ENCODE results near the gene JMJD7. TPM values are rescaled to one million over a fixed set of nuclear protein-coding genes. Genes with fewer than 3 reads are reported as not detected.

JMJD7 gene
- total RNA-seq, 4 donors from 2014 or later: 18.8 to 36.6 (median 28.3) TPM

DNA sequence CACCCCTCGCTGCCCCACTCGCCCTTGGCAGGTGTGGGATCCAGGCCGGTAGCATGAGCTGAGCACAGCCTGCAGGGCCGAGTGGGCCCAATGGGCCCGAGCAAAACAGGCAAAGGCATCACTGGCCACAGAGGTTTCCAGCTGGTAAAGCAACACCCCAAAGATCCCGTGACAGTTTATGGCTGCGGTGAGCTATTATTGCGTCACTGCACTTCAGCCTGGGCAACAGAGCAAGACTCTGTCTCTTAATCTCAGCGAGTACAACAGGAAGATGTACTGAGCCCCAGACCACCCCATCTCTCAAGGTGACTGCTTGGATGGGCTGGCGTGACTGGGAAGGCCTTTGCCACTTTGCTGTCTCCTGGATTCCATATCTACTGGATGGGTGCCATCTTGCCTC is 4.3 kb downstream of the JMJD7 start:
- no peak overlapping the region for H3K4me3 ChIP-seq (replicated peaks in 1 of 3)
- H3K27ac ChIP-seq: peak overlapping the region; percentile 62 to 66 (median 65)
- intact Hi-C loops (cut with DNase I): no loop called here

DNA sequence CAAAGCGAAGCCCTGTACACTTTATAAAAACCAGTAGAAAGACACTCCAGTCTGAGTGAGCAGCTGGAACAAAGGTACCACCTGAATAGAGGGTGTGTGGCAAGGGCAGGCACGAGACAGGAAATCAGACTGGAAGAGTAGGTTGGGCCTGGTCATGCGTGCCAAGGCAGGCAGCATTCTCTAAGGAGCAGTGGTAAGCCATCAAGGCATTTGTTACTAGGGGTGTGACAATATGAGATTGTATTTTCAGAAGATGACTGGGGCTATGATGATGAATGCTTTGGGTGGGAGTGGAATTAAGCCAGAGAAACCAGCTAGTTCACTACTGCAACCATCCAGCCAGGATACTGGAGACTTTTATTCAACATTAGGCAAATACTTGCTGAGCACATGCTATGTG is 5.0 kb downstream of the JMJD7 start:
- peak; percentile 92 to 93 for DNase-seq
- Histone ChIP-seq H3K36me3 (no peaks in the 10 kb centered on the region), H3K4me1 (peaks cover 19 to 31% of the 10 kb centered on the region in 2 donors), H3K27ac (peak overlapping the region in 2 of 3 donors; percentile 62 to 65), H3K9me3 (no peaks in the 10 kb centered on the region), H3K4me3 (replicated peaks in 1 of 3) (no peak overlapping the region), H3K27me3 (no peaks in the 10 kb centered on the region)
- intact Hi-C loops (cut with DNase I): no loop called here
- 36 to 43% methylated on average over 3 of the region's 3 CpGs for WGBS, 2 donors
- TF ChIP-seq, protein P1, sequence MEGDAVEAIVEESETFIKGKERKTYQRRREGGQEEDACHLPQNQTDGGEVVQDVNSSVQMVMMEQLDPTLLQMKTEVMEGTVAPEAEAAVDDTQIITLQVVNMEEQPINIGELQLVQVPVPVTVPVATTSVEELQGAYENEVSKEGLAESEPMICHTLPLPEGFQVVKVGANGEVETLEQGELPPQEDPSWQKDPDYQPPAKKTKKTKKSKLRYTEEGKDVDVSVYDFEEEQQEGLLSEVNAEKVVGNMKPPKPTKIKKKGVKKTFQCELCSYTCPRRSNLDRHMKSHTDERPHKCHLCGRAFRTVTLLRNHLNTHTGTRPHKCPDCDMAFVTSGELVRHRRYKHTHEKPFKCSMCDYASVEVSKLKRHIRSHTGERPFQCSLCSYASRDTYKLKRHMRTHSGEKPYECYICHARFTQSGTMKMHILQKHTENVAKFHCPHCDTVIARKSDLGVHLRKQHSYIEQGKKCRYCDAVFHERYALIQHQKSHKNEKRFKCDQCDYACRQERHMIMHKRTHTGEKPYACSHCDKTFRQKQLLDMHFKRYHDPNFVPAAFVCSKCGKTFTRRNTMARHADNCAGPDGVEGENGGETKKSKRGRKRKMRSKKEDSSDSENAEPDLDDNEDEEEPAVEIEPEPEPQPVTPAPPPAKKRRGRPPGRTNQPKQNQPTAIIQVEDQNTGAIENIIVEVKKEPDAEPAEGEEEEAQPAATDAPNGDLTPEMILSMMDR (IDR thresholded peaks at IDR 0.05): no peak
- no peak for TF ChIP-seq POLR2A (IDR thresholded peaks at IDR 0.05)

More for the DNA sequence above, 4.3 kb downstream of the JMJD7 start:
- no peak for DNase-seq
- Histone ChIP-seq H3K4me1 (peaks cover 22 to 32% of the 10 kb centered on the region in 2 donors), H3K9me3 (no peaks in the 10 kb centered on the region), H3K36me3 (no peaks in the 10 kb centered on the region), H3K27me3 (no peaks in the 10 kb centered on the region)
- 85 to 94% methylated on average over 8 to 10 of the region's 10 CpGs for WGBS, 2 donors
- TF ChIP-seq POLR2A (IDR thresholded peaks at IDR 0.05): no peak
- TF ChIP-seq, protein P1 (IDR thresholded peaks at IDR 0.05): no peak

DNA sequence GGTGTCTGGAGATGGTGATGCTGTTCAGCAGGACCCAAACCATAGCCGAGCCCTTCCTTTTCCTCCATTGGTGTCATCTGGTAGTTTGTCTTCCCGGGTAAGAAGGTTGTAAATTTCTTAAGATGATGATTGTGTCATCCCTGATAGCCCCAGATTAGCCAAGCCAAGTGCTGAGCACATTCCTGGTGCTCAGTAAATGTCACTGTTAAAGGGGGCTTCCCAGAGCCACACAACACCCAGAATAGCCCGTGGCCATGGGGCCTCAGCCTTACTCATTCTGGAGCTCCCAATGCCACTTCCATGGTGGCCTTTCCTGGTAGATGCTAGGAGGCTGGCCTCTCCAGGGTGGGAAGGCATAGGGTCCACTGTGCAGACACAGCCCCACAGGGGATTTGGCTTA is 6.2 kb downstream of the JMJD7 start:
- intact Hi-C loops (cut with DNase I): no loop called here
- Histone ChIP-seq H3K36me3 (no peaks in the 10 kb centered on the region), H3K4me3 (replicated peaks in 1 of 3) (no peak overlapping the region), H3K27ac (no peak overlapping the region), H3K4me1 (peaks cover 30 to 38% of the 10 kb centered on the region in 2 donors), H3K9me3 (no peaks in the 10 kb centered on the region), H3K27me3 (no peaks in the 10 kb centered on the region)
- TF ChIP-seq, protein P1 (IDR thresholded peaks at IDR 0.05): no peak
- TF ChIP-seq POLR2A (IDR thresholded peaks at IDR 0.05): no peak
- 97 to 100% methylated on average over 3 of the region's 3 CpGs for WGBS, 2 donors
- no peak for DNase-seq

DNA sequence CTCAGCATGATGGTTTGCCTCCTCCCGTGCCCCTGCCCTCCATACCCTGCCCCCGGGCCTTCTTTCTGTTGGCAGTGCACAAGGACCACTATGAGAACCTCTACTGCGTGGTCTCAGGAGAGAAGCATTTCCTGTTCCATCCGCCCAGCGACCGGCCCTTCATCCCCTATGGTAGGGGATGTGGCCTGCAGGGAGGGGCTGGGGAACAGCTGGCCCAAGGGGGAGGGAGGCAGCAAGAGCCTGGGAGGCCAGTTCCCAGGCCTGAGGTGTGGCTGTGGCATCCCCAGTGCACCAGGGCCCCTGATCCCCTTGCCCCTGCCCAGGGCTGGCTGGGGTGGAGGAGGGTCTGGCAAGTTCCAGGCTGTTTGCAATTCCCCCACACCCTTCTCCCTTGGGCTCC is 8.2 kb downstream of the JMJD7 start:
- Histone ChIP-seq H3K27ac (no peak overlapping the region), H3K9me3 (no peaks in the 10 kb centered on the region), H3K4me1 (peaks cover 26 to 30% of the 10 kb centered on the region in 2 donors), H3K4me3 (replicated peaks in 1 of 3) (no peak overlapping the region), H3K36me3 (peaks cover 0 to 6% of the 10 kb centered on the region in 2 donors), H3K27me3 (no peaks in the 10 kb centered on the region)
- no peak for DNase-seq
- TF ChIP-seq, protein P1 (IDR thresholded peaks at IDR 0.05): no peak
- TF ChIP-seq POLR2A (IDR thresholded peaks at IDR 0.05): no peak
- intact Hi-C loops (cut with DNase I): no loop called here
- 73 to 97% methylated on average over 6 of the region's 6 CpGs for WGBS, 2 donors

DNA sequence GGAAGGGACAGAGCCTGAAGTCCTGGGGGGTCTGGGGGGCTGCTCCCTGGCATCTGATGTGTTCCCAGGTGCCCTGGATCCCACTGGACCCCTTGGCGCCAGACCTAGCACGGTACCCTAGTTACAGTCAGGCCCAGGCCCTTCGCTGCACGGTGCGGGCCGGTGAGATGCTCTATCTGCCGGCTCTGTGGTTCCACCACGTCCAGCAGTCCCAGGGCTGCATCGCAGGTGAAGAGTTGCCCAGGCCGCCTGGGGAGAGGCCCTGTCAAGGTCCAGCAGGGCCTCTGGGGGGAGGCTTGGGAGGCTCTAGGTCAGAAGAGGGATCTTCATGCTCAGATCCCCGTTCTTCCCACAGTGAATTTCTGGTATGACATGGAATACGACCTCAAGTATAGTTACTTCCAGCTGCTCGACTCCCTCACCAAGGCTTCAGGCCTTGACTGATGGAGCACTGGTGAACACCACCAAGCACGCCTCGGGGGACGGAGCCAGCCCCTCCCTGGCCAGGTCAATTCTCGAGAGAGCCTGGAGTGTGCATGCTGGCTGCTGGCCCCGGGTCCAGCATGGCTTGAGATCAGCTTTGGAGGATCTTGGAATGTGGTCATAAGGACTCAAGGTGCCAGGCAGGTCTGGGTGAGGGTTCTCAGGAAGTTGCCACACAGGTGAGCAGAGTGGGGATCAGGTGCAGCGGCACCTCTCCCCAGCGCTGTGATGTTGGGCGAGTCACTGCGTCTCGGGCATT is 9.0 kb downstream of the JMJD7 start:
- Histone ChIP-seq H3K9me3 (no peaks in the 10 kb centered on the region), H3K4me3 (replicated peaks in 1 of 3) (no peak overlapping the region), H3K27ac (no peak overlapping the region), H3K4me1 (peaks cover 26 to 30% of the 10 kb centered on the region in 2 donors), H3K36me3 (peaks cover 0 to 7% of the 10 kb centered on the region in 2 donors), H3K27me3 (no peaks in the 10 kb centered on the region)
- 75 to 85% methylated on average over 13 to 23 of the region's 23 CpGs for WGBS, 2 donors
- intact Hi-C loops (cut with DNase I): no loop called here
- peak; percentile 63 to 66 for DNase-seq
- TF ChIP-seq, protein P1 (IDR thresholded peaks at IDR 0.05): no peak
- no peak for TF ChIP-seq POLR2A (IDR thresholded peaks at IDR 0.05)

All from thyroid gland (tissue), 4 donors.